Measurements from ENCODE around the gene HIF3A.

HIF3A gene

DNA sequence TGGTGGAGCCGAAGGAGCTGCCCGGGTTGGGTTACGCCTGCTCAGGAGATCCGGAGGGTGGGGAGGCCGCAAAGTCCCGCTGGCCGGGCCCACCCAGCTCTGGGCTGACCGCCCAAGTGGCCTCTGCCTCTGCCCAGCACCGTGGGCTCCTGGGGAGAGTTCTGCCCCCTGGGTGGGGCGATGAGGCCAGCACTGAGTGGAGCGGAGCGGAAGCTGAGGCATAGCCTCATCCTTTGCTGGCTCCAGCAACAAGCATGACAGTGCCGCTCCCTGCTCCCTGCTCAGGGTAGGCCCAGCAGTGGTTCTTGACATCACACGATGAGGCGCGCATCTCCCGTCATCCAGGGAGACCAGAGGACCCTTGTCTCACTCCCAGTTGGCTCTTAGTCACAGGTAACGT, 94.0 kb downstream of the HIF3A start:
- no peak overlapping the region for H3K4me3 ChIP-seq (ENCODE audit: low read depth, low read length)
- TF ChIP-seq CTCF (IDR thresholded peaks at IDR 0.05; ENCODE audit: borderline replicate concordance, insufficient read depth, low read depth, low read length), result no peak

DNA sequence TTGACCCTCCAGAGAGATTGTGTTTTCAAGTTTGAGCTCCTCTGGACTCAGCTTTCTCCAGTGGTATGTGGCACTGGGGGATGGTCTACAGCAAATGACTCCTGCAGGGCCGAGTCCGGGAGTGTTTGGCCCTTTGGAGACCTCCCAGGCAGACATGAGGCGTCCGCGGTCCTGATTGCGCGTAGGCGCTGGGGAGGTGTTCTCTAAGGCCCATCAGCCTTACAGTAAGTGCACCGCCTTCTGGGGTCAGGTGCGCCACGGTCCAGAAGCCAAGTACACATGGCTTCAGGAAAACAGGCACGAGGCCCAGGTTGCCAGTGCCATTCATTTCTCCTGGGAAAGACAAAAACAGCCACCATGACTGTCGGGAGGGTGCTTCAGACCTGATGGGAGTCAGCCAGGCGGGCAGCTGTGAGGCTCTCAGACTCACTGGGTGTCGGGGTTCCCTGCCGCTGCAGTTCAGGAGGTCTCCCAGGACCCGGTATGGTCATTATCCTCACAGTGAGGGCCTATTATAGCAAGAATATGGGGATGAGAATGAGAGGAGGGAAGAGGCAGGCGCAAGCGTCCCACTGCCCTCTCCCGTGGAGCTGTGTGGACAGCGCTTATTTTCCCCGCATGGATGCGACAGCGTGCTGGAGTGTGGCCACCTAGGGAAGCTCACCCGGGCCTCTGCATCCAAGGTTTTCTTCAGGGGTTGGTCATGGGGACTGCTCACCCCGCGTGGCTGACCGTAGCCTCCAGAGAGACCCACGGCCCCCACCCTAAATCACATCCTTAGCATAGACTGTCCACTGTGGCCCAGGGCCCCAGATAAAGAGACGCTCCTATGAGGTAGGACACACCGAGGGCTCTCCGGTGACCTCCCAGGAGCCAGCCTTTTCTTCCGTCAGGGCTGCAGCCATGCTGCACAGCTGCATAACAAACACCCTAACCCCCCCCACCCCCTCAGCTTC, 94.7 kb downstream of the HIF3A start:
- H3K4me3 ChIP-seq (ENCODE audit: low read depth, low read length), result no peak overlapping the region
- no peak for TF ChIP-seq CTCF (IDR thresholded peaks at IDR 0.05; ENCODE audit: borderline replicate concordance, insufficient read depth, low read depth, low read length)

- no peak overlapping the region for H3K4me3 ChIP-seq (ENCODE audit: low read depth, low read length)
- no peak for TF ChIP-seq CTCF (IDR thresholded peaks at IDR 0.05; ENCODE audit: borderline replicate concordance, insufficient read depth, low read depth, low read length)
Observed at GRCh38 chr19:46392252-46392801, 95.5 kb downstream of the HIF3A start.

- no peak overlapping the region for H3K4me3 ChIP-seq (ENCODE audit: low read depth, low read length)
- no peak for TF ChIP-seq CTCF (IDR thresholded peaks at IDR 0.05; ENCODE audit: borderline replicate concordance, insufficient read depth, low read depth, low read length)
Observed at GRCh38 chr19:46392837-46393236, 96.0 kb downstream of the HIF3A start.

All from GM12875 (cell line).